Stimulated activated CD8-positive, alpha-beta memory T cell treated with anti-CD3 and anti-CD28 coated beads, Interleukin-7, amount 100 ng/mL, for 1 hour (primary cell): Measurements from ENCODE around the gene DDIAS.
"Not testable (repeated sequence)": the region's sequence is repeated elsewhere in the genome, so short reads cannot be mapped to it uniquely, and the experiment has no call there.

Experiments
- DNase-seq, 2 donors: peaks; one replicate each; pipeline ENCODE4 v3.0.0-alpha.2; 2020; ENCODE audit warnings: low read depth in 2 of 2

DDIAS gene

GRCh38 chr11:82969811-82970210 is 68.3 kb downstream of the DDIAS start:
- no peak for DNase-seq

GRCh38 chr11:82970507-82971083 is 69.1 kb downstream of the DDIAS start:
- not testable (repeated sequence) for DNase-seq

- DNase-seq = not testable (repeated sequence)
Measured at GRCh38 chr11:82971519-82971946, 70.0 kb downstream of the DDIAS start.

GRCh38 chr11:82972103-82972502 is 70.6 kb downstream of the DDIAS start:
- no peak for DNase-seq

GRCh38 chr11:82974135-82974534 is 72.6 kb downstream of the DDIAS start:
- DNase-seq = no peak

- no peak for DNase-seq
Measured at GRCh38 chr11:82974851-82975250, 73.3 kb downstream of the DDIAS start.

- DNase-seq = no peak
Measured at GRCh38 chr11:82975882-82976281, 74.3 kb downstream of the DDIAS start.

- no peak for DNase-seq
Measured at GRCh38 chr11:82976786-82977185, 75.2 kb downstream of the DDIAS start.

GRCh38 chr11:82978422-82979099 is 77.0 kb downstream of the DDIAS start:
- no peak for DNase-seq

- DNase-seq = no peak
Measured at GRCh38 chr11:82979824-82980223, 78.3 kb downstream of the DDIAS start.

- DNase-seq = no peak
Measured at GRCh38 chr11:82980292-82980691, 78.8 kb downstream of the DDIAS start.

- DNase-seq = no peak
Measured at GRCh38 chr11:82980947-82981346, 79.4 kb downstream of the DDIAS start.

- no peak for DNase-seq
Measured at GRCh38 chr11:82981852-82982251, 80.3 kb downstream of the DDIAS start.
